Neuronal stem cell (in vitro differentiated cells): ENCODE results near the gene OVCA2.
A peak's percentile ranks its signal among the peaks of the same experiment; 100 is the strongest.
"Not testable (repeated sequence)": the region's sequence is repeated elsewhere in the genome, so short reads cannot be mapped to it uniquely, and the experiment has no call there.

Experiments used
- DNase-seq: peaks from one replicate; pipeline ENCODE4 v3.0.0-alpha.2; 2013; ENCODE audit warnings: low spot score
- H2AFZ ChIP-seq: one replicate; pipeline ENCODE4 v1.6.1; 2013; ENCODE audit warnings: mild to moderate bottlenecking, low read length, inconsistent platforms
- H2AK5ac ChIP-seq: 2 replicates; pipeline ENCODE4 v1.6.1; 2013; ENCODE audit warnings: low read depth, mild to moderate bottlenecking, inconsistent platforms, low read length, moderate library complexity, mixed read lengths
- H2BK120ac ChIP-seq: 2 replicates; pipeline ENCODE4 v1.6.1; 2013; ENCODE audit warnings: low read depth, mild to moderate bottlenecking, inconsistent platforms, low read length, moderate library complexity, mixed read lengths
- H2BK12ac ChIP-seq: one replicate; pipeline ENCODE4 v1.6.1; 2013; ENCODE audit warnings: low read length, inconsistent platforms
- H2BK15ac ChIP-seq: 2 replicates; pipeline ENCODE4 v1.6.1; 2013; ENCODE audit warnings: mild to moderate bottlenecking, low read length, inconsistent platforms, mixed read lengths
- H2BK5ac ChIP-seq: one replicate; pipeline ENCODE4 v1.6.1; 2013; ENCODE audit warnings: inconsistent platforms, mild to moderate bottlenecking, low read length, moderate library complexity
- H3K14ac ChIP-seq: one replicate; pipeline ENCODE4 v1.6.1; 2013; ENCODE audit warnings: low read length, inconsistent platforms
- H3K18ac ChIP-seq: 2 replicates; pipeline ENCODE4 v1.6.1; 2013; ENCODE audit warnings: low read length, inconsistent platforms
- H3K23ac ChIP-seq: 2 replicates; pipeline ENCODE4 v1.6.1; 2013; ENCODE audit warnings: low read depth, mild to moderate bottlenecking, mixed read lengths, low read length, inconsistent platforms; ENCODE audit not compliant: poor library complexity
- H3K27ac ChIP-seq: replicated peaks from 3 replicates; pipeline ENCODE4 v1.5.1; 2013; ENCODE audit warnings: low read length, inconsistent platforms
- H3K27me3 ChIP-seq, 3 experiments: 2 replicates each; pipeline ENCODE4 v1.6.1; 2013; ENCODE audit warnings: low read length in 3 of 3, mild to moderate bottlenecking in 2 of 3, inconsistent platforms in 1 of 3, low read depth in 1 of 3, mixed read lengths in 1 of 3, moderate library complexity in 1 of 3; ENCODE audit not compliant: control insufficient read depth in 3 of 3, insufficient read depth in 3 of 3
- H3K36me3 ChIP-seq, 2 donors: replicated peaks in 1 of 2; 2 replicates each; pipeline ENCODE4 v1.6.1; 2013; ENCODE audit warnings: low read length in 2 of 2; ENCODE audit not compliant: control insufficient read depth in 2 of 2, insufficient read depth in 2 of 2
- H3K4ac ChIP-seq: 2 replicates; pipeline ENCODE4 v1.6.1; 2013; ENCODE audit warnings: inconsistent platforms, mild to moderate bottlenecking, low read length, moderate library complexity
- H3K4me1 ChIP-seq, 2 donors: 1 replicate in 1 of 2; 2 replicates in 1 of 2; pipeline ENCODE4 v1.6.1; 2013; ENCODE audit warnings: low read length in 2 of 2, low read depth in 1 of 2; ENCODE audit not compliant: control insufficient read depth in 2 of 2, insufficient read depth in 1 of 2
- H3K4me2 ChIP-seq: one replicate; pipeline ENCODE4 v1.6.1; 2013; ENCODE audit warnings: mild to moderate bottlenecking, low read length, inconsistent platforms; ENCODE audit not compliant: insufficient read depth, poor library complexity, severe bottlenecking
- H3K4me3 ChIP-seq, 2 donors: 2 replicates each; pipeline ENCODE4 v1.5.1; 2013; ENCODE audit warnings: low read length in 2 of 2, mild to moderate bottlenecking in 2 of 2, inconsistent platforms in 1 of 2, moderate library complexity in 1 of 2
- H3K79me1 ChIP-seq: one replicate; pipeline ENCODE4 v1.6.1; 2013; ENCODE audit warnings: low read depth, mild to moderate bottlenecking, inconsistent platforms, low read length, moderate library complexity
- H3K9ac ChIP-seq: one replicate; pipeline ENCODE4 v1.6.1; 2013; ENCODE audit warnings: mild to moderate bottlenecking, low read depth, low read length, inconsistent platforms; ENCODE audit not compliant: poor library complexity
- H3K9me3 ChIP-seq, 2 donors: replicated peaks in 1 of 2; 2 replicates each; pipeline versions ENCODE3 to v1.6.1; 2013; ENCODE audit warnings: low read length in 2 of 2, mild to moderate bottlenecking in 2 of 2, inconsistent platforms in 1 of 2, low read depth in 1 of 2, mixed read lengths in 1 of 2, moderate library complexity in 1 of 2; ENCODE audit not compliant: control insufficient read depth in 2 of 2, insufficient read depth in 1 of 2
- H4K8ac ChIP-seq: one replicate; pipeline ENCODE4 v1.6.1; 2013; ENCODE audit warnings: low read depth, mild to moderate bottlenecking, inconsistent platforms, low read length, moderate library complexity
- H4K91ac ChIP-seq: one replicate; pipeline ENCODE4 v1.6.1; 2013; ENCODE audit warnings: low read length, low read depth, mild to moderate bottlenecking, inconsistent platforms; ENCODE audit not compliant: poor library complexity
- WGBS, 2 donors: extraction: QIAGEN DNeasy Blood & Tissue Kit; methylation state at CpG; one replicate each; pipeline ENCODE4 v1.1.7; 2013; ENCODE audit warnings: missing lambda C conversion rate in 2 of 2, mixed read lengths in 1 of 2; ENCODE audit not compliant: insufficient read length in 2 of 2, insufficient replicate concordance in 1 of 2; ENCODE audit errors: extremely low coverage in 2 of 2; 5-methylcytosine and 5-hydroxymethylcytosine counted together

The OVCA2 gene

DNA sequence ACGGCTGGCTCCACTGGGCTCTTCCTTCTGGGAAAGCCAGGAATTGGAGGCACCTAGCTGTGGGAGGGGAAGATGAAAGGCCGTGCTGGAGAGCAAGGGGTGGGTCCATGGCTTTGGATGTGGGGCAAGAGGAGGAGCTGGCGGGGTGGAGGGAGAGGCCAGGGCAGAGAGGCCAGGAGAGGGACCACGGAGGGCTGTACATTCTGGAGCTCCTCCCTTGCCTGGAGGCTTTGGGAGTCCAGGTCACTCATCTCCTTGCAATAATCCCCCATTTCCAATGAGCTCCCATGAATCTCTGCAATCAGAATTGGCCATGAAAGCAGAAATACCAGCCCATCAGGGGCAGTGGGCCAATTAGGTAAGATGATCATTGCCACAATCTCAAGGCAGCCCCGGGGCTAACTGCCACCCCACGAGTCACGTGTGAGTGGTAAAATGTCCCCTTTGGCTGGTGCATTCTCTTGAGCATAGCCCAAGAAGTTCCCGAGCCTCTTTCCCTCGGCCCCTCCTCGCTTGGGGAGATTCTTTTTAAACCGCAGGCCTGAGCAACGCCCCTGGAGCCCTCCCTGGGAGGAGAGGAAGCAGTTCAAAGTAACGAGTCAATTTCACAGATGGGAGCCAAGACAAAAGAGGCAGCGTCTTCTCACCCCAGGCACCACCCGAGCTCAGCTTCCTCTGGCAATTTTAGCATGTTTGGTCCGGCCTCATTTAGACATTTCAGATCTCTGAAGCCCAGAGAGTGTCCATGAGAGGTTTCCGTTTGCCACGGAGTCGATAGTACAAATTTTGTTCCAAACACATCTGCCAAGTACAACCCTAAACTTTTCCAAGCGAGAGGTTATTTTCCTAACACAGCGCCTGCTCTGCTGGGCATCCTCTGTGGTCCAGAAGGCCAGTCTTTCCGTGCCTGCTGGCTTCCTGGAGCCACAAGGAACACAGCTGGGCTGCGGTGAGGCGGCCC is 30.1 kb upstream of the OVCA2 start:
- WGBS, 2 donors = no CpG with 5 or more reads among the region's 24 CpGs
- H2BK12ac ChIP-seq = no peak overlapping the region
- H3K27me3 ChIP-seq = no peaks in the 10 kb centered on the region
- H3K18ac ChIP-seq = no peak overlapping the region
- no peak overlapping the region for H2AK5ac ChIP-seq
- H2BK120ac ChIP-seq = no peak overlapping the region
- peaks cover 10 to 11% of the 10 kb centered on the region in 2 donors for H3K4me1 ChIP-seq
- no peak overlapping the region for H4K91ac ChIP-seq
- peaks cover 0 to 3% of the 10 kb centered on the region in 2 donors for H3K9me3 ChIP-seq
- no peak overlapping the region for H4K8ac ChIP-seq
- no peak overlapping the region for H3K27ac ChIP-seq
- no peak overlapping the region for H3K14ac ChIP-seq
- no peak overlapping the region for H3K4ac ChIP-seq
- H3K23ac ChIP-seq = no peak overlapping the region
- no peak for DNase-seq
- no peaks in the 10 kb centered on the region for H3K36me3 ChIP-seq
- H3K4me3 ChIP-seq = peak overlapping the region in 1 of 2 donors; percentile 24
- no peak overlapping the region for H3K4me2 ChIP-seq
- no peaks in the 10 kb centered on the region for H3K79me1 ChIP-seq
- H2BK5ac ChIP-seq = no peak overlapping the region
- H2BK15ac ChIP-seq = no peak overlapping the region
- H2AFZ ChIP-seq = peak overlapping the region; percentile 85
- peak overlapping the region; percentile 24 for H3K9ac ChIP-seq

DNA sequence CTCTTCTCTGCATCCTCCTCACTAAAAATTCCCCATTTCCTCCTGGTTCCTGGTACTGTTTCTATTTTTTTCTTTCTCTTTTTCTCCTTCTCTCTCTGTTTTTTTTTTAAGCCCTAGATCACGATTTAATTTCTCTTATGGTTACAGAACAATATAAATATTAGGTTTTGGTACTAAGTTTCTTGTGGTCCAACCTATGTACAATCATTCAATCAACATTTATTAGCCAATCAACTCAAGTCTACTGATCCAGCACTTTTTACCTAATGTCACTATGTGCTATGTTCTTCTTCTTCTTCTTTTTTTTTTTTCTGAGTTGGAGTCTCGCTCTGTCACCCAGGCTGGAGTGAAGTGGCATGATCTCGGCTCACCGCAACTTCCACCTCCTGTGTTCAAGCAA is 29.3 kb upstream of the OVCA2 start:
- Histone ChIP-seq H2BK5ac (no peak overlapping the region), H2BK120ac (no peak overlapping the region), H2AFZ (peak overlapping the region; percentile 85), H3K27ac (no peak overlapping the region), H3K14ac (no peak overlapping the region), H3K18ac (no peak overlapping the region), H3K23ac (no peak overlapping the region), H3K4me2 (no peak overlapping the region), H3K27me3 (peaks cover 0 to 5% (median 0%) of the 10 kb centered on the region in 3 experiments), H3K36me3 (no peaks in the 10 kb centered on the region), H3K4me3 (no peak overlapping the region), H2AK5ac (no peak overlapping the region), H3K9ac (no peak overlapping the region), H2BK12ac (no peak overlapping the region), H3K4me1 (peaks cover 11 to 17% of the 10 kb centered on the region in 2 donors), H3K79me1 (no peaks in the 10 kb centered on the region), H3K9me3 (peaks cover 0 to 3% of the 10 kb centered on the region in 2 donors), H3K4ac (no peak overlapping the region), H4K91ac (no peak overlapping the region), H2BK15ac (no peak overlapping the region), H4K8ac (no peak overlapping the region)
- no CpG with 5 or more reads among the region's 4 CpGs for WGBS, 2 donors
- DNase-seq = no peak

GRCh38 chr17:2013220-2013993 is 28.4 kb upstream of the OVCA2 start:
- H4K91ac ChIP-seq, H3K23ac ChIP-seq, H3K36me3 ChIP-seq, DNase-seq, H2BK5ac ChIP-seq, H3K9me3 ChIP-seq, H4K8ac ChIP-seq, H3K14ac ChIP-seq, H3K79me1 ChIP-seq, H3K9ac ChIP-seq, H2BK12ac ChIP-seq, H3K18ac ChIP-seq, H2BK120ac ChIP-seq, H2AFZ ChIP-seq, H3K27ac ChIP-seq, H3K4me2 ChIP-seq, H2BK15ac ChIP-seq: not testable (repeated sequence)
- peak overlapping the region in 1 of 2 donors; percentile 8 for H3K4me3 ChIP-seq
- no CpG with 5 or more reads among the region's 6 CpGs for WGBS, 2 donors
- peak overlapping the region; percentile 41 for H3K4ac ChIP-seq
- H3K27me3 ChIP-seq = peaks cover 0 to 14% (median 0%) of the 10 kb centered on the region in 3 experiments
- peaks cover 12 to 21% of the 10 kb centered on the region in 2 donors for H3K4me1 ChIP-seq
- H2AK5ac ChIP-seq = peak overlapping the region; percentile 79

DNA sequence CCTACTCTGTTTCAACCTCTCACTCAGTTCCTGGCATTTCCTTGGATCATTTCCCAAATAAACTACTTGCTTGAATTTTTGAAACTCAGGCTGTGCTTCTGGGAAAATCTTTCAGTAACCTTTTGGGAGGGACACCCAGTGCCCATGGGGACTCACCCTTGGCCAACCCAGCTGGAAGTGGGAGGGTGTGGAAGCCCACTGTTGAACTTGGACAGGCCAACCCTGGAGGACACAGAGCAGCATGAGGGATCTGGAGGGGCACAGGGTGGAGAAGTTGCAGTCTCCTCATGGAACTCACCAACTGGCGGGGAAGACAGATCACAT is 27.9 kb upstream of the OVCA2 start:
- H4K91ac ChIP-seq = no peak overlapping the region
- H2BK120ac ChIP-seq = no peak overlapping the region

More for the DNA sequence above, 27.9 kb upstream of the OVCA2 start:
- WGBS, 2 donors = no CpG with 5 or more reads among the region's 1 CpG
- Histone ChIP-seq H3K4me2 (no peak overlapping the region), H4K8ac (no peak overlapping the region), H2AK5ac (peak overlapping the region; percentile 79), H2BK5ac (no peak overlapping the region), H3K9ac (no peak overlapping the region), H3K4ac (no peak overlapping the region), H3K4me3 (no peak overlapping the region), H3K18ac (no peak overlapping the region), H3K79me1 (no peaks in the 10 kb centered on the region), H2BK12ac (no peak overlapping the region), H3K23ac (no peak overlapping the region), H2BK15ac (no peak overlapping the region), H2AFZ (no peak overlapping the region), H3K4me1 (peaks cover 12 to 21% of the 10 kb centered on the region in 2 donors), H3K27ac (no peak overlapping the region), H3K14ac (no peak overlapping the region), H3K36me3 (no peaks in the 10 kb centered on the region), H3K9me3 (peaks cover 0 to 3% of the 10 kb centered on the region in 2 donors), H3K27me3 (peaks cover 0 to 19% (median 0%) of the 10 kb centered on the region in 3 experiments)
- no peak for DNase-seq
